ENCODE data around the gene ANKRD11. TPM values are rescaled to one million over a fixed set of nuclear protein-coding genes. Genes with fewer than 3 reads are reported as not detected.
A peak's percentile ranks its signal among the peaks of the same experiment; 100 is the strongest.

ANKRD11 gene
- polyA plus RNA-seq, 1 donor from 2014 or later, result 32.5 TPM

- TF ChIP-seq, protein P1, sequence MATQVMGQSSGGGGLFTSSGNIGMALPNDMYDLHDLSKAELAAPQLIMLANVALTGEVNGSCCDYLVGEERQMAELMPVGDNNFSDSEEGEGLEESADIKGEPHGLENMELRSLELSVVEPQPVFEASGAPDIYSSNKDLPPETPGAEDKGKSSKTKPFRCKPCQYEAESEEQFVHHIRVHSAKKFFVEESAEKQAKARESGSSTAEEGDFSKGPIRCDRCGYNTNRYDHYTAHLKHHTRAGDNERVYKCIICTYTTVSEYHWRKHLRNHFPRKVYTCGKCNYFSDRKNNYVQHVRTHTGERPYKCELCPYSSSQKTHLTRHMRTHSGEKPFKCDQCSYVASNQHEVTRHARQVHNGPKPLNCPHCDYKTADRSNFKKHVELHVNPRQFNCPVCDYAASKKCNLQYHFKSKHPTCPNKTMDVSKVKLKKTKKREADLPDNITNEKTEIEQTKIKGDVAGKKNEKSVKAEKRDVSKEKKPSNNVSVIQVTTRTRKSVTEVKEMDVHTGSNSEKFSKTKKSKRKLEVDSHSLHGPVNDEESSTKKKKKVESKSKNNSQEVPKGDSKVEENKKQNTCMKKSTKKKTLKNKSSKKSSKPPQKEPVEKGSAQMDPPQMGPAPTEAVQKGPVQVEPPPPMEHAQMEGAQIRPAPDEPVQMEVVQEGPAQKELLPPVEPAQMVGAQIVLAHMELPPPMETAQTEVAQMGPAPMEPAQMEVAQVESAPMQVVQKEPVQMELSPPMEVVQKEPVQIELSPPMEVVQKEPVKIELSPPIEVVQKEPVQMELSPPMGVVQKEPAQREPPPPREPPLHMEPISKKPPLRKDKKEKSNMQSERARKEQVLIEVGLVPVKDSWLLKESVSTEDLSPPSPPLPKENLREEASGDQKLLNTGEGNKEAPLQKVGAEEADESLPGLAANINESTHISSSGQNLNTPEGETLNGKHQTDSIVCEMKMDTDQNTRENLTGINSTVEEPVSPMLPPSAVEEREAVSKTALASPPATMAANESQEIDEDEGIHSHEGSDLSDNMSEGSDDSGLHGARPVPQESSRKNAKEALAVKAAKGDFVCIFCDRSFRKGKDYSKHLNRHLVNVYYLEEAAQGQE (IDR thresholded peaks at IDR 0.05; ENCODE audit: borderline replicate concordance), result no peak
Measured at GRCh38 chr16:89335803-89336485, 154.4 kb downstream of the ANKRD11 start.

DNA sequence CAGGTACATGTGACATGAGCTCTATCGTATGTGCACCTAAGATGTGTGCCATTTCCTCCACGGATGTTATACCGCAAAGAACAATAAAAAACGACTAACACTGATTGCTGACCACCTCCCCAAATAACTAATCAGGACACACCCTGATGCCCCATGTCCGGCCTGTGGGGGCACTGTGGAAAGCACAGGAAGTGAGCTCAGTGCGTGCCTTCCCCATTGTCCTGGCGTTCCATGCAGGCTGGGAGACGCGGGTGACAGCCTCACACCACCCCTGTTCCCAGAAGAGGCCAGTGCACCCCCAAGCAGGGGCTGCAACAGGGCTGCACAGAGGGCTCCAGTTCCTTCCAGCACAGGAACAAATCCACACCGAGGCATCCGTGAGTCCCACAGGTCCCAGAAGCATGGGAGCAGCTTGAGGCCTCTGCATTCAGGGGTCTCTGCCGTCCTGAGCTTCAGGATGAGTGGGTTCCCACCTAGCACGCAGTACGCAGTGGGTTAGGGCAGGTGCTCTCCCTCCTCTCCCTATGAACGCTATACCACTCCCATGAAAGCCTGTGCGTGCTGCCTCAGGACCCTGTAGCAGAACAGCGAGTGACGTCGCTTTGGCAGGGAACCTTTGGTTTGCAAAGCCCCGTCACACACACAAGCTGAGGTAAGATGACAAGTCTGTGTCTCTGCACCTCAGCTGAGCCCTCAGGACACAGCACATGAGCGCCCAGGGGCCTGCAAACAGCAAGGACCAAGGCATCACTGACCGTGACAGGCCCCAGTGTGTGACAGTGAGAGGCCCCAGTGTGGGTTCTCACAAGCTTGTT, 155.2 kb downstream of the ANKRD11 start:
- Histone ChIP-seq H3K27me3 (ENCODE audit: insufficient read depth, low read depth, low read length) (no peaks in the 10 kb centered on the region), H3K9ac (ENCODE audit: low read length) (peak overlapping the region; percentile 5), H3K79me2 (replicated peaks; ENCODE audit: insufficient read depth, low read length) (peaks cover 60% of the 10 kb centered on the region), H2AFZ (ENCODE audit: low read depth, low read length) (no peak overlapping the region), H3K9me2 (ENCODE audit: insufficient read depth, low read length) (no peaks in the 10 kb centered on the region), H3F3A (ENCODE audit: insufficient read depth, low read length, poor library complexity, severe bottlenecking) (no peaks in the 10 kb centered on the region), H3K4me2 (ENCODE audit: low read length) (no peak overlapping the region), H3K9me3 (ENCODE audit: low read length) (no peaks in the 10 kb centered on the region), H3K27ac (ENCODE audit: low read length) (no peak overlapping the region), H3K36me3 (ENCODE audit: insufficient read depth, low read length) (no peaks in the 10 kb centered on the region), H4K20me1 (ENCODE audit: insufficient read depth) (peaks cover 3% of the 10 kb centered on the region), H3K4me3 (ENCODE audit: low read length) (no peak overlapping the region)
- no peak for TF ChIP-seq EZH2 (IDR thresholded peaks at IDR 0.05; ENCODE audit: borderline replicate concordance, insufficient read depth, low read length, poor library complexity, severe bottlenecking)
- no peak for TF ChIP-seq RAD21 (conservative IDR thresholded peaks at IDR 0.05)
- TF ChIP-seq SMC3 (conservative IDR thresholded peaks at IDR 0.05; ENCODE audit: poor library complexity), result no peak
- no peak for TF ChIP-seq EP300 (conservative IDR thresholded peaks at IDR 0.05; ENCODE audit: poor library complexity, severe bottlenecking)
- no peak for TF ChIP-seq TAF1 (IDR thresholded peaks at IDR 0.05; ENCODE audit: low read depth)
- TF ChIP-seq, protein P1 (IDR thresholded peaks at IDR 0.05; ENCODE audit: borderline replicate concordance), result no peak
- no peak for TF ChIP-seq MXI1 (conservative IDR thresholded peaks at IDR 0.05; ENCODE audit: poor library complexity, severe bottlenecking)
- TF ChIP-seq CTCF (IDR thresholded peaks at IDR 0.05; ENCODE audit: poor library complexity, severe bottlenecking), result no peak
- TF ChIP-seq POLR2AphosphoS5 (IDR thresholded peaks at IDR 0.05), result no peak

More at GRCh38 chr16:89335803-89336485, 154.4 kb downstream of the ANKRD11 start:
- H3K27ac ChIP-seq (ENCODE audit: low read length), result no peak overlapping the region
- no peak overlapping the region for H3K4me3 ChIP-seq (ENCODE audit: low read length)
- peaks cover 3% of the 10 kb centered on the region for H4K20me1 ChIP-seq (ENCODE audit: insufficient read depth)
- peak overlapping the region; percentile 5 for H3K9ac ChIP-seq (ENCODE audit: low read length)
- no peaks in the 10 kb centered on the region for H3K9me3 ChIP-seq (ENCODE audit: low read length)
- no peak overlapping the region for H2AFZ ChIP-seq (ENCODE audit: low read depth, low read length)
- H3K4me2 ChIP-seq (ENCODE audit: low read length), result no peak overlapping the region
- H3F3A ChIP-seq (ENCODE audit: insufficient read depth, low read length, poor library complexity, severe bottlenecking), result no peaks in the 10 kb centered on the region
- H3K27me3 ChIP-seq (ENCODE audit: insufficient read depth, low read depth, low read length), result no peaks in the 10 kb centered on the region
- no peaks in the 10 kb centered on the region for H3K9me2 ChIP-seq (ENCODE audit: insufficient read depth, low read length)
- peaks cover 63% of the 10 kb centered on the region for H3K79me2 ChIP-seq (replicated peaks; ENCODE audit: insufficient read depth, low read length)
- H3K36me3 ChIP-seq (ENCODE audit: insufficient read depth, low read length), result no peaks in the 10 kb centered on the region
